Kidney epithelial cell (primary cell): ENCODE data around the gene FLT1. TPM values are rescaled to one million over a fixed set of nuclear protein-coding genes. Genes with fewer than 3 reads are reported as not detected.

ENCODE experiments used
- DNase-seq: peaks from one replicate; pipeline ENCODE4 v3.0.0-alpha.2; 2010; ENCODE audit warnings: low read depth
- H3K27me3 ChIP-seq: 2 replicates; pipeline ENCODE4 v1.6.0; 2011; ENCODE audit warnings: low read length; ENCODE audit not compliant: control insufficient read depth, insufficient read depth
- H3K36me3 ChIP-seq: 2 replicates; pipeline ENCODE4 v1.5.1; 2011; ENCODE audit warnings: low read length; ENCODE audit not compliant: control insufficient read depth, insufficient read depth
- H3K4me3 ChIP-seq: 2 replicates; pipeline ENCODE4 v1.5.1; 2011; ENCODE audit warnings: low read depth, mild to moderate bottlenecking, control low read depth, low read length
- CTCF ChIP-seq: IDR thresholded peaks from 2 replicates; pipeline ENCODE4 v1.5.1; 2011; ENCODE audit warnings: mild to moderate bottlenecking, moderate library complexity, low read length, control low read depth, inconsistent platforms; ENCODE audit not compliant: insufficient read depth, poor library complexity, severe bottlenecking
- total RNA-seq: library from RNA; depleted of rRNA; stranded (reverse); fragments of >200 nt; gene quantifications from 2 replicates; pipeline ENCODE4 v1.2.3, GENCODE V29; 2015

FLT1 gene
- total RNA-seq, 1 donor from 2014 or later, result 0.96 TPM

GRCh38 chr13:28415994-28416421 is 78.9 kb downstream of the FLT1 start:
- DNase-seq, result no peak

GRCh38 chr13:28413999-28414398 is 80.9 kb downstream of the FLT1 start:
- Histone ChIP-seq H3K27me3 (no peaks in the 10 kb centered on the region), H3K4me3 (no peak overlapping the region), H3K36me3 (no peaks in the 10 kb centered on the region)
- no peak for DNase-seq
- TF ChIP-seq CTCF, result no peak

More at GRCh38 chr13:28415994-28416421, 78.9 kb downstream of the FLT1 start:
- Histone ChIP-seq H3K36me3 (no peaks in the 10 kb centered on the region), H3K27me3 (no peaks in the 10 kb centered on the region), H3K4me3 (no peak overlapping the region)
- no peak for TF ChIP-seq CTCF

- no peak overlapping the region for H3K4me3 ChIP-seq
- no peak for DNase-seq
- H3K36me3 ChIP-seq, result no peaks in the 10 kb centered on the region
- no peaks in the 10 kb centered on the region for H3K27me3 ChIP-seq
- no peak for TF ChIP-seq CTCF
These were observed 81.9 kb downstream of the FLT1 start for GRCh38 chr13:28412981-28413380.

- H3K36me3 ChIP-seq, result no peaks in the 10 kb centered on the region
These were observed 83.0 kb downstream of the FLT1 start for GRCh38 chr13:28411831-28412353.

GRCh38 chr13:28410096-28410495 is 84.8 kb downstream of the FLT1 start:
- Histone ChIP-seq H3K36me3 (no peaks in the 10 kb centered on the region), H3K27me3 (no peaks in the 10 kb centered on the region), H3K4me3 (no peak overlapping the region)
- no peak for TF ChIP-seq CTCF
- DNase-seq, result no peak

More at GRCh38 chr13:28411831-28412353, 83.0 kb downstream of the FLT1 start:
- no peak for TF ChIP-seq CTCF
- Histone ChIP-seq H3K27me3 (no peaks in the 10 kb centered on the region), H3K4me3 (no peak overlapping the region)
- no peak for DNase-seq

- no peak overlapping the region for H3K4me3 ChIP-seq
- no peaks in the 10 kb centered on the region for H3K36me3 ChIP-seq
- TF ChIP-seq CTCF, result no peak
- H3K27me3 ChIP-seq, result no peaks in the 10 kb centered on the region
- DNase-seq, result no peak
These were observed 85.3 kb downstream of the FLT1 start for GRCh38 chr13:28409648-28410047.
